Measurements from ENCODE around the gene SLC38A10. TPM values are rescaled to one million over a fixed set of nuclear protein-coding genes. Genes with fewer than 3 reads are reported as not detected.
"Not testable (repeated sequence)": the region's sequence is repeated elsewhere in the genome, so short reads cannot be mapped to it uniquely, and the experiment has no call there.

Gene SLC38A10
- total RNA-seq, 2 donors from 2014 or later, result 84.7 to 86.7 TPM

GRCh38 chr17:81315885-81316391, 20.8 kb upstream of the SLC38A10 start:
- ATAC-seq, result peak; percentile 44
- DNase-seq, result peak in 1 of 2 donors; percentile 30
- intact Hi-C loops (cut with DNase I, micrococcal nuclease), result no loop called here

DNA sequence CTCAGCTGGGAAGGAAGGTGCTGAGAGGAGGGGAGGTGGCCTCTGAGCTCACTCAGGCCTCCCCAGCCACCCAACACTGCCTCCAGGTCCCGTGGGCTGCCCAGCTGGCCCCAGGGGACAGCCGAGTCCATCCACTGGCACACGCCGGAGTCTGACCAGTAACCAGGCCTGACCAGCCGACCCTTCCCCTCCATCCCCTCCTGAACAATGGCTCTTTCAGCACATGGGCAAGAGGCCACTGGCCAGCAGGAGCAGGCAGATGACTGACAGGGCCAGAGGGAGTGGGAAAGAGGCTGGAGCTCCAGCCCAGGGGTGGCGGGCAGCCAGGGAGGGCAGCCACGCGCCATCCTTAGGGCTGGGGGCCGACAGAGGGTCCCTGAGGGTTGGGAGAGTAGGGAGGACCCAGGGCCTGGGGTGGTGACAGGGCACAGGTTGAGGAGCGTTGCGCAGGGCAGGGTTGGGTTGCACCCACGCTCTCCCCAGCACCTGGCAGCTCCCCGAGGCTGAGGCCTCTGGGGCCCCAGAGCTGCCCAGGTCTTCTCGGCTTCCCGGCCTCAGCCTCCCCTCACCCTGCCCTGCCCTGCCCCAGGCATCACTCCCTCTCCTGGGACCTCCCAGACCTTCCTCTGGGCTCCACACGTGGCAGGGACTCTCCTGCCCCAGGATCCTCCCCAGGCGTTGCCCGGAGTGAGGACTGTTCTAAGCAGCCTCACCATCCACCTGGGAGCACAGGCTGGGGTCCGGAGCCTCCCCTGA, 20.2 kb upstream of the SLC38A10 start:
- ATAC-seq (no peak), DNase-seq (no peak)
- intact Hi-C loops (cut with DNase I, micrococcal nuclease), result no loop called here

- intact Hi-C loops (cut with DNase I, micrococcal nuclease), result no loop called here
- DNase-seq (no peak), ATAC-seq (no peak)
These were observed 19.4 kb upstream of the SLC38A10 start for GRCh38 chr17:81314398-81315081.

- intact Hi-C loops (cut with DNase I, micrococcal nuclease), result no loop called here
- ATAC-seq, result no peak
- DNase-seq, result no peak
These were observed 18.8 kb upstream of the SLC38A10 start for GRCh38 chr17:81313776-81314397.

GRCh38 chr17:81312624-81313325, 17.7 kb upstream of the SLC38A10 start:
- DNase-seq (no peak), ATAC-seq (no peak)
- intact Hi-C loops (cut with DNase I, micrococcal nuclease), result no loop called here

GRCh38 chr17:81311946-81312345, 16.8 kb upstream of the SLC38A10 start:
- DNase-seq (no peak), ATAC-seq (no peak)
- intact Hi-C loops (cut with DNase I, micrococcal nuclease), result no loop called here

DNA sequence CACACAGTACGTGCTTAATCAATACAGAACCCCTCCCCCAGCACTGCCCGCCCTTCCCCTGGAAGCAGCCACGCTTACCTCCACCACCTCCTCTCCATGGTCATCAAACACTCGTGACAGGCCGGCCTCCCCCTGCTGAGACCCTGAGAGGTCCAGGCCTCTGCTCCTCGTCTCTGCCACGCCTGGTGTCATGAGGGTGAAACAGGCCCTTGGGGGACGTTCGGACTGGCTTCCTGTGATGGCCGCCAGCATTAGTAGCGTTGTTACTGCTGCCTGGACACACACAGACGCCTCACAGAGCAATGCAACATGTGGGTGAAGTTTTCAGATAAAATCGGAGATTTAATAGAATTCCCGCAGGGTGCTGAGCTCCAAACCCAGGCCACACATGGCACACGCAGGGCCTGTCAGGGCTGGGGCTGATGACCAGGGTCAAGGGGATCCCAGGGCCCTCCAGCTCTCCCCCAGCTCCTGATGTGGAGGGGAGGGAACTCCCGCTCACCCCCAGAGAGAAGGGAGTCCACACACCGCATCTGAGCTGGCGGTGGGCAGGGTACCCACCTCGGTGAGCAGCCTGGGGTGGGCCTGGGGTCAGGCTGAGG, 15.9 kb upstream of the SLC38A10 start:
- intact Hi-C loops (cut with DNase I, micrococcal nuclease), result no loop called here

DNA sequence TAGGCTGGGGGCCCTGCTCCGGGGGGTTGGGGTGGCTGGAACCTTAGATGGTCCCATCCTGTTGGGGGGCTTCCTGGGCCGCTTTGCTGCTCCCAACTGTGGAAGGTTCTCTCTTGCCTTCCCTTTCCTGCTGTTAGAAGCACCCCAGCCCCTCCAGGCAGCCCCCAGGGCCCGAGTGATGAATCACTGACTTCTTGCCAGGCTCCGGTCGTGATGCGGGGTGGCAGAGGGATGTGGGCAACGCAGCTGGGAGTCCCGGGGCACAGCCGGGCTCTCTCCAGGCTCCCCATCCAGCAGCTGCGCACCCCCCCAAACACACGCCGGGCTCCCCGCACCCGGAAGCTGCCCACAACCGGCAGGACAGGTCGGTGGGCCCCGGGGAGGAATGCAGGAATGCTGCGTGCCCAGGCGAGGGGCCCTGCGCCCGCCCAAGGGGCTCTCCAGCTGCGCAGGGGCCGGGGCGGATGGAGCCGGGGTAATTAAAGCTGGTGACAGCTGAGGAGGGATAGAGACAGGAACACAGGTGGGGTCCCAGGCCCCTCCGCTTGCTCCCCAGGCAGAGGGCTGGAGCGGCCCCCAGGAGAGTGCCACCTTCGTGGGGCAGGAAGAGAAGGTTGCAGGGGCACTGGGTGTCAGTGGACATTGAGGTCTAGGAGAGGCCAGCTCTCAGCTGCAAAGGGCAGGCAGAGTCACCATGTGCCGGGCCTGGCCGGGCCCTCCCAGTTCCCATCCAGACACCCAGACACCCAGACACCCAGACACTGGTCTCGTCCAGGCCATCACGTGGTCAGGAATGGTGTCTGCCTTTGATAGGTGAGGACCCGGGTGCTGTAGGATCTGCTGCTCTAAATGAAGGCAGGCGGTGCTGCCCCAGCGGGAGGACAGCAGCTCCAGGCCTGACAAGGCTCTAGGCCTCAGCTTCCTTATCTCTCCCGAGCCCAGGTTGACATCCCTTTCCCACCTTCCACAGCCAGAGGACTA, 15.0 kb upstream of the SLC38A10 start:
- intact Hi-C loops (cut with DNase I, micrococcal nuclease), result no loop called here
- DNase-seq (peak in 1 of 2 donors; percentile 28), ATAC-seq (no peak)

More for the DNA sequence above, 15.9 kb upstream of the SLC38A10 start:
- ATAC-seq (no peak), DNase-seq (no peak)

DNA sequence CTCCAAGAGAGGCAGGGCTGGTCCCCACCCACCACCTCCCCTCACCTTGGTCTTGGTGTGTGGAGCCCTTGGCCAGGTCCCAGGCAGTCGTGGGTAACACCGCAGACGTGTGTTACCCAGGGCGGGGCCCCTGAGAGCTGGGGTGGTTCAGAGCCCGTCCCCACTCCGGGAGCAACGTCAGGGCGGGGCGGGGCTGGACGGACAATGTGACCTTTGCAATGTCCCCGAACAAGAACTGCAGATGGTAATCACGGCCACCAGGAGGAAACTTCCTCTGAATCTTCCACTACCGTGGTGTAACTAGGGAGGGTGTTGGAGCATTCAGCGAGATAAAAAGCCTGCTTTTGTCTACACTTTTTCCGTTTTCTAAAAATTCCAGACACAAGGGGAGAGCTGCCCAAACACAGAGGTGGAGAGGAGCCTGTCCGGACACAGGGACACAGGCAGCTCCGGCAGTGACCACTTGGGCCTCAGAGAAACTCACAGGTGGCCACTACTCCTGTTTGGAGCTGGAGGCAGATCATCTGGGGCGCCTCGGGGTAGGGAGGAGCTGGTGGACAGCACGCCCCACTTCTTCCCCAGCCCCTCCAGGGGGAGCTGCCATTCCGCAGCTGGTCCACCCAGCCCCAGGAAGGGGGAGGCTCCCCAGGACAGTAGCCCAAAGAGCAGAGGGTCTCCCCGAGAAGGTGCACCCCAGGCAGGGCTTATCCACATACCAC, 14.2 kb upstream of the SLC38A10 start:
- intact Hi-C loops (cut with DNase I, micrococcal nuclease), result no loop called here
- peak; percentile 95 to 97 for DNase-seq
- peak; percentile 94 for ATAC-seq

- ATAC-seq, result peak; percentile 20
- DNase-seq; intact Hi-C loops (cut with DNase I, micrococcal nuclease): not testable (repeated sequence)
These were observed 13.7 kb upstream of the SLC38A10 start for GRCh38 chr17:81308784-81309139.

DNA sequence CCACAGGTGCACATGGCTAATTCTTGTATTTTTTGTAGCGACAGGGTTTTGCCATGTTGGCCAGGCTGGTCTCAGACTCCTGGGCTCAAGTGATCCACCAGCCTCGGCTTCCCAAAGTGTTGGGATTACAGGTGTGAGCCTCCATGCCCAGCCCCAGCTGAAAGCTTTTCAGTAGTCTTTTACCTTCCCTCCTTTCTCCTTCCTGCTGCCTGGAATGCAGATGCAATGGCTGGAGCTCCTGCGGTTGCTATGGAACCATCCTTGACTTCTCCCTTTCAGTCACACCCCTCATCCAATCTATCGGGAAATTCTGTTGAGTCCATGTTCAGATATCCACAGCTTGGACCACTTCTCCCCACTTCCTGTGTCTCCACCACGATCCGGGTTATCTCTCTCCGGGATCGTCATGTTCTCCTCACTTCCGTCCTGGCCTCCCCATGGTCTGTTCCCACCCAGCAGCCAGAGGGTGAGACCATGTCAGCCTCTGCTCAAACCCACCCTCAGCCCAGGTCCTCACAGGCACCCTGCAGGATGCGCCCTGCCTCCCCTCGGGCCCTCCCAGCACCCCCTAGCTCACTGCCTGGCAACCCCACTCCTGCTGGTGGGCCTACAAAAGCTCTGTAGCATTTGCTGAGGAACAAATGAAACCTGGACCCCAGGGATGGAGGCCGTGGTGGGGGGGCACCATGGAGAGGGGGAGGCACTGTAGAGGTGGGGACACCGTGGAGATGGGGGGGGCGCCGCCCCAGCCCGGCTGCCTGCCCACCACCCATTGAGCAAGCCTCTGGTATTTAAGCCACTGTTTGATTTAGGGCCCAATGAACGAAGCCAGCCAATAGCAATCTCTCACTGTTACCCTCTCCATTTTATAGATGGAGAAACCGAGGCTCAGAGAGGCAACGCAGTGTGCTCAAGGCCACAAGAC, 12.8 kb upstream of the SLC38A10 start:
- DNase-seq, result no peak
- intact Hi-C loops (cut with DNase I, micrococcal nuclease), result no loop called here
- ATAC-seq, result no peak

GRCh38 chr17:81306898-81307510, 11.9 kb upstream of the SLC38A10 start:
- intact Hi-C loops (cut with DNase I, micrococcal nuclease), result no loop called here
- ATAC-seq, result no peak
- no peak for DNase-seq

- ATAC-seq, result no peak
- intact Hi-C loops (cut with DNase I, micrococcal nuclease), result no loop called here
- DNase-seq, result no peak
These were observed 11.4 kb upstream of the SLC38A10 start for GRCh38 chr17:81306491-81306890.

GRCh38 chr17:81305051-81305630, 10.0 kb upstream of the SLC38A10 start:
- ATAC-seq (no peak), DNase-seq (no peak)
- intact Hi-C loops (cut with DNase I, micrococcal nuclease), result no loop called here
